GM12878 (cell line): ENCODE data around the gene CRB2. TPM values are rescaled to one million over a fixed set of nuclear protein-coding genes. Genes with fewer than 3 reads are reported as not detected.

Experiments
- ATAC-seq: fragments of 200-7000 bp; cut with Tn5 transposase; 3 replicates; pipeline ENCODE4 v1.9.1; 2020; ENCODE audit warnings: mild to moderate bottlenecking, moderate library complexity
- BruUV-seq: library from RNA; stranded (reverse); fragments of 400-500 nt; replicated peaks from 2 replicates; lab custom pipeline; 2021; lab: Mats Ljungman, UMichigan
- CTCF ChIA-PET: fragments of 300-600 bp; sonication (Branson Sonifier 250); formaldehyde crosslinking; extraction: SDS; loops from one replicate; lab custom pipeline; 2021; ENCODE audit warnings: inconsistent platforms; lab: Yijun Ruan, JAX
- POLR2A ChIA-PET: fragments of 350-600 bp; formaldehyde crosslinking; extraction: SDS; loops from one replicate; lab custom pipeline; 2021; ENCODE audit warnings: inconsistent platforms; lab: Charles Lee
- RAD21 ChIA-PET: fragments of 300-600 bp; sonication (Branson Sonifier 250); formaldehyde crosslinking; loops from one replicate; lab custom pipeline; 2023; ENCODE audit warnings: antibody characterized with exemption; ENCODE audit not compliant: unreplicated experiment; lab: Charles Lee
- SMC1A ChIA-PET: fragments of 300-600 bp; sonication (Branson Sonifier 250); formaldehyde crosslinking; loops from one replicate; lab custom pipeline; 2023; ENCODE audit not compliant: unreplicated experiment, uncharacterized antibody; lab: Charles Lee
- DNase-seq: peaks from one replicate; pipeline ENCODE4 v3.0.0-alpha.2; 2011; ENCODE audit warnings: low read depth, low spot score
- FAIRE-seq: peaks from 3 replicates; lab custom pipeline; 2011; peaks lifted over from hg19 to GRCh38; lab: Jason Lieb, UNC
- H2AFZ ChIP-seq: 2 replicates; pipeline ENCODE4 v1.6.0; 2011; ENCODE audit warnings: low read depth, low read length, control low read depth; ENCODE audit not compliant: control insufficient read depth
- H3K27ac ChIP-seq: 2 replicates; pipeline ENCODE4 v1.5.1; 2011; ENCODE audit warnings: control low read depth; ENCODE audit not compliant: control insufficient read depth, insufficient read depth
- H3K27me3 ChIP-seq, 2 experiments: replicated peaks in 1 of 2; 2 replicates each; pipeline versions ENCODE4 v1.6.0 to v1.6.1; 2011; ENCODE audit warnings: low read length in 1 of 2; ENCODE audit not compliant: control insufficient read depth in 2 of 2, insufficient read depth in 2 of 2
- H3K36me3 ChIP-seq, 2 experiments: 2 replicates each; pipeline ENCODE4 v1.5.1; 2011; ENCODE audit warnings: low read length in 1 of 2; ENCODE audit not compliant: control insufficient read depth in 2 of 2, insufficient read depth in 2 of 2
- H3K4me1 ChIP-seq: 2 replicates; pipeline ENCODE4 v1.6.1; 2011; ENCODE audit warnings: mild to moderate bottlenecking, low read length, moderate library complexity, mixed read lengths; ENCODE audit not compliant: control insufficient read depth, insufficient read depth
- H3K4me2 ChIP-seq: 2 replicates; pipeline ENCODE4 v1.6.0; 2011; ENCODE audit warnings: control low read depth; ENCODE audit not compliant: control insufficient read depth, insufficient read depth
- H3K4me3 ChIP-seq: fragments of 200-600 bp; sonication (generic); 2 replicates; pipeline ENCODE4 v1.5.1; 2016
- H3K79me2 ChIP-seq: 2 replicates; pipeline ENCODE4 v1.6.0; 2011; ENCODE audit warnings: low read length; ENCODE audit not compliant: control insufficient read depth, insufficient read depth
- H3K9ac ChIP-seq: 2 replicates; pipeline ENCODE4 v1.8.0; 2011; ENCODE audit warnings: low read length, control low read depth, mixed read lengths; ENCODE audit not compliant: control insufficient read depth, insufficient read depth
- H3K9me3 ChIP-seq: replicated peaks from 3 replicates; pipeline ENCODE4 v1.5.1; 2011; ENCODE audit warnings: mild to moderate bottlenecking, low read length; ENCODE audit not compliant: control insufficient read depth, insufficient read depth
- H4K20me1 ChIP-seq: 2 replicates; pipeline ENCODE4 v1.6.0; 2011; ENCODE audit not compliant: control insufficient read depth, insufficient read depth
- E2F8 ChIP-seq: fragments of 450-650 bp; IDR thresholded peaks from 2 replicates; pipeline ENCODE4 v1.6.1; 2018; ENCODE audit warnings: mild to moderate bottlenecking, low read depth, moderate library complexity; ENCODE audit not compliant: partially characterized antibody
- EZH2 ChIP-seq: IDR thresholded peaks from 2 replicates; pipeline ENCODE4 v1.6.1; 2012; ENCODE audit warnings: low read depth, mild to moderate bottlenecking, control low read depth, inconsistent platforms, low read length, borderline replicate concordance; ENCODE audit not compliant: control insufficient read depth
- HDGF ChIP-seq: fragments of 450-650 bp; IDR thresholded peaks from 2 replicates; pipeline ENCODE4 v1.6.1; 2016; ENCODE audit warnings: antibody characterized with exemption
- IRF3 ChIP-seq: fragments of 450-650 bp; IDR thresholded peaks from 2 replicates; pipeline ENCODE4 v1.6.1; 2014; ENCODE audit warnings: mild to moderate bottlenecking
- IRF5 ChIP-seq: fragments of 450-650 bp; IDR thresholded peaks from 2 replicates; pipeline ENCODE4 v1.6.1; 2017; ENCODE audit warnings: borderline replicate concordance
- NFYA ChIP-seq: IDR thresholded peaks from 2 replicates; pipeline ENCODE4 v1.6.1; 2011; ENCODE audit warnings: low read depth, mild to moderate bottlenecking, low read length, improper control_type of control experiment, borderline replicate concordance
- PBX3 ChIP-seq: IDR thresholded peaks from 2 replicates; pipeline ENCODE4 v1.6.1; 2011; ENCODE audit warnings: mild to moderate bottlenecking, low read depth, low read length, moderate library complexity; ENCODE audit not compliant: insufficient replicate concordance
- TCF7 ChIP-seq: IDR thresholded peaks from 2 replicates; pipeline ENCODE4 v1.6.1; 2014; ENCODE audit warnings: antibody characterized with exemption, borderline replicate concordance
- WRNIP1 ChIP-seq: IDR thresholded peaks from 2 replicates; pipeline ENCODE4 v1.6.1; 2011; ENCODE audit warnings: low read depth, low read length, improper control_type of control experiment, borderline replicate concordance
- ZBED1 ChIP-seq: IDR thresholded peaks from 2 replicates; pipeline ENCODE4 v1.6.1; 2016; ENCODE audit warnings: borderline replicate concordance
- ZNF24 ChIP-seq: fragments of 450-650 bp; IDR thresholded peaks from 2 replicates; pipeline ENCODE4 v1.6.1; 2017; ENCODE audit warnings: antibody characterized with exemption, mild to moderate bottlenecking
- WGBS: methylation state at CpG from one replicate; pipeline ENCODE4 v1.1.6; 2016; ENCODE audit warnings: low lambda C conversion rate; ENCODE audit not compliant: insufficient replicate concordance, insufficient coverage; ENCODE audit errors: missing lambda C conversion rate; 5-methylcytosine and 5-hydroxymethylcytosine counted together
- in situ Hi-C: fragments of 300-500 bp; cut with MboI; formaldehyde crosslinking; loops from 9 replicates; pipeline ENCODE4 v1.14.3; 2018; ENCODE audit warnings: mixed read lengths
- intact Hi-C: fragments of 100-400 bp; cut with micrococcal nuclease; formaldehyde crosslinking; loops from one replicate; pipeline ENCODE4 v1.14.2; 2022; ENCODE audit not compliant: unreplicated experiment
- polyA plus RNA-seq, 11 experiments: library from polyadenylated mRNA; depleted of rRNA in 4 of 11; unstranded in 6 of 11; stranded (reverse) in 5 of 11; fragments of >200 nt; fragmentation: Nextera tagmentation in 4 of 11; fragmentation: Illumina TruSeq in 1 of 11; extraction: Ambion mirVana in 4 of 11; extraction: Trizol in 1 of 11; gene quantifications; 1 replicate in 1 of 11; 2 replicates in 10 of 11; pipeline versions ENCODE4 v1.2.1 to v1.2.3, GENCODE V29; 2011 to 2016; ENCODE audit warnings: inconsistent platforms in 2 of 11, missing spikeins in 2 of 11, low read depth in 1 of 11
- total RNA-seq, 4 experiments: library from RNA; depleted of rRNA in 3 of 4; stranded (reverse); fragments of >200 nt in 3 of 4; fragmentation: Illumina TruSeq in 1 of 4; extraction: Trizol in 1 of 4; gene quantifications; 2 replicates each; pipeline versions ENCODE4 v1.2.1 to v1.2.3, GENCODE V29; 2013 to 2021

The CRB2 gene
- total and polyA plus RNA-seq, 10 of the 15 experiments (the other 5 are each of a cell fraction or from before 2014, with no cell fraction given), result 0.01 to 0.80 (median 0.23) TPM; not detected in 3

GRCh38 chr9:123370526-123371227, 14.7 kb downstream of the CRB2 start:
- H3K4me1 ChIP-seq, result no peaks in the 10 kb centered on the region
- no peaks in the 10 kb centered on the region for H4K20me1 ChIP-seq
- FAIRE-seq (no peak), DNase-seq (no peak), ATAC-seq (no peak)
- TF ChIP-seq IRF5, result no peak
- no peak for TF ChIP-seq EZH2
- TF ChIP-seq ZBED1, result no peak
- no peak for TF ChIP-seq WRNIP1
- TF ChIP-seq E2F8, result no peak
- no peak for TF ChIP-seq ZNF24
- no peak for TF ChIP-seq NFYA
- no peak for TF ChIP-seq PBX3
- no peak for TF ChIP-seq IRF3
- TF ChIP-seq HDGF, result no peak
- TF ChIP-seq TCF7, result no peak
- H3K27ac ChIP-seq, result no peak overlapping the region
- H3K9me3 ChIP-seq, result no peaks in the 10 kb centered on the region
- H3K9ac ChIP-seq, result no peak overlapping the region
- H3K27me3 ChIP-seq, result peaks cover 0 to 10% of the 10 kb centered on the region in 2 experiments; a peak in 2 of 4 replicates
- intact Hi-C loops (no loop called here), in situ Hi-C loops (no loop called here)
- RAD21 ChIA-PET, result no interaction called here
- CTCF ChIA-PET, result interaction anchor here (1.5 kb wide), 1 partner anchor 16 kb away, joined by 5 read pairs; no protein-coding TSS in a partner anchor
- no peak overlapping the region for H2AFZ ChIP-seq
- H3K4me3 ChIP-seq, result no peak overlapping the region
- no peaks in the 10 kb centered on the region for H3K36me3 ChIP-seq
- no peaks in the 10 kb centered on the region for H3K79me2 ChIP-seq
- WGBS, result 67% methylated on average over 27 of the region's 29 CpGs
- no peak overlapping the region for H3K4me2 ChIP-seq
- no TSS peak for BruUV-seq
- POLR2A ChIA-PET, result no interaction called here
- SMC1A ChIA-PET, result no interaction called here
